Activated CD4-positive, alpha-beta T cell treated with anti-CD3 and anti-CD28 coated beads, Interleukin-2, amount 50 U/mL, for 1 hour (primary cell): ENCODE measurements around the gene MYCBPAP.

ENCODE experiments used
- DNase-seq: peaks from one replicate; pipeline ENCODE4 v3.0.0-alpha.2; 2020

MYCBPAP gene

GRCh38 chr17:50507871-50508572, at the start of gene MYCBPAP:
MYCBPAP (plus strand) TSS chr17:50508439; CDS start chr17:50508675, 236 bp downstream.
- peak; percentile 79 for DNase-seq

GRCh38 chr17:50458701-50459676, 49.2 kb upstream of the MYCBPAP start:
- no peak for DNase-seq

- no peak for DNase-seq
Measured at GRCh38 chr17:50459756-50460155, 48.5 kb upstream of the MYCBPAP start.

- DNase-seq = no peak
Measured at GRCh38 chr17:50460831-50461526, 47.3 kb upstream of the MYCBPAP start.

GRCh38 chr17:50461550-50462132, 46.6 kb upstream of the MYCBPAP start:
- no peak for DNase-seq

GRCh38 chr17:50462446-50462845, 45.8 kb upstream of the MYCBPAP start:
- DNase-seq = no peak

GRCh38 chr17:50464121-50464520, 44.1 kb upstream of the MYCBPAP start:
- no peak for DNase-seq

- DNase-seq = no peak
Measured at GRCh38 chr17:50464736-50465135, 43.5 kb upstream of the MYCBPAP start.

GRCh38 chr17:50465171-50465570, 43.1 kb upstream of the MYCBPAP start:
- no peak for DNase-seq

GRCh38 chr17:50465635-50466034, 42.6 kb upstream of the MYCBPAP start:
- DNase-seq = no peak

GRCh38 chr17:50466371-50467113, 41.7 kb upstream of the MYCBPAP start:
- DNase-seq = no peak

- no peak for DNase-seq
Measured at GRCh38 chr17:50467114-50467854, 41.0 kb upstream of the MYCBPAP start.

- DNase-seq = no peak
Measured at GRCh38 chr17:50467855-50468303, 40.4 kb upstream of the MYCBPAP start.

- no peak for DNase-seq
Measured at GRCh38 chr17:50468304-50469207, 39.7 kb upstream of the MYCBPAP start, which contains the start of gene CHAD. CHAD (minus strand) TSS chr17:50468880; CDS start chr17:50468813, 67 bp downstream.

- no peak for DNase-seq
Measured at GRCh38 chr17:50469208-50469605, 39.0 kb upstream of the MYCBPAP start.

- DNase-seq = no peak
Measured at GRCh38 chr17:50469671-50470305, 38.5 kb upstream of the MYCBPAP start.

- no peak for DNase-seq
Measured at GRCh38 chr17:50470426-50470825, 37.8 kb upstream of the MYCBPAP start.

GRCh38 chr17:50471009-50471905, 37.0 kb upstream of the MYCBPAP start:
- DNase-seq = no peak
